Measurements from ENCODE around the gene FILIP1L. TPM values are rescaled to one million over a fixed set of nuclear protein-coding genes. Genes with fewer than 3 reads are reported as not detected.

The FILIP1L gene
- total RNA-seq, 2 experiments from 2014 or later = not detected

DNA sequence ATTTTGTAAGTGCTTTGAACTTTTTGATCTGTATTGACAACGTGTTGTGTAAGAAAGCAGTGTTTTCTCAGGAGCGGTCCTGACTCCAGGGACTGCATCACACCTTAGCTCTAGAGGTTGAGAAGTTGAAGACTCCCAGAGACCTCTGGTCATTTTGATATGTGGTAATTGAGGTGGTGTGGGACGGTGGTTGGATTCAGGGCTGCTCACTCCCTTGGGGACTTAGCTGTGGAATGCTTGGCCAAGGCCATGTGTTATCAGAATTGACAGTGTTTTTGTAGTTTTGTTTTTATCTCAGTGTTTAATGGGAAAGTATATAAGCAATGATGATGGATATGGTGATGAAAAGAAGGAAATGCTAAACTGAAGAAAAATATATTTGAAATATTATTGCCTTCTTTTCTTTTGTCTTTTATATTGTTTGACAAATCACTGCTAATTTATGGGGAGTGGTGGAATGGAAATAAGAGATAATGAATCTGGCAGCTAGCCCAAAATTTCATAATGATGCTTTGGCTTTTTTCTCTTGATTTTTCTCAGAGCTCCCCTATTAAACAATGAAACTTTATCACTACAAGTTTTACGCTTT is 280.6 kb downstream of the FILIP1L start:
- H3K4me2 ChIP-seq (ENCODE audit: low read length) = no peak overlapping the region
- intact Hi-C loops (cut with micrococcal nuclease; ENCODE audit: unreplicated experiment) = loop anchor here (2.0 to 5.0 kb wide), 3 partner anchors 234 to 759 kb away; no protein-coding TSS in a partner anchor
- BruUV-seq (replicated peaks) = no TSS peak
- ChIA-PET POLR2A (interaction anchor here (0.5 to 0.9 kb wide), 4 partner anchors 10 to 568 kb away, joined by 3 to 4 read pairs (median 3); partner anchors contain the start of gene LNP1), CTCF (ENCODE audit: unreplicated experiment) (no interaction called here)
- no peak overlapping the region for H2AFZ ChIP-seq (ENCODE audit: low read length)
- TF ChIP-seq CTCF (conservative IDR thresholded peaks at IDR 0.05; ENCODE audit: low read length) = no peak
- TF ChIP-seq EZH2phosphoT487 (IDR thresholded peaks at IDR 0.05; ENCODE audit: borderline replicate concordance, low read depth, low read length) = no peak
- no peaks in the 10 kb centered on the region for H3K9me2 ChIP-seq (ENCODE audit: insufficient read depth, low read length)
- H4K20me1 ChIP-seq (ENCODE audit: insufficient read depth, low read length) = peaks cover 35% of the 10 kb centered on the region
- H3K4me1 ChIP-seq (ENCODE audit: insufficient read depth, low read length, poor library complexity, severe bottlenecking) = no peaks in the 10 kb centered on the region
- no peak overlapping the region for H3K27ac ChIP-seq (ENCODE audit: low read depth, low read length, poor library complexity, severe bottlenecking)
- no peaks in the 10 kb centered on the region for H3K9me3 ChIP-seq (ENCODE audit: low read length)
- no peaks in the 10 kb centered on the region for H3K36me3 ChIP-seq (ENCODE audit: insufficient read depth, low read length)
- DNase-seq (ENCODE audit: low spot score) = no peak
- H3K4me3 ChIP-seq (ENCODE audit: low read depth, low read length, poor library complexity, severe bottlenecking) = no peak overlapping the region
- no peaks in the 10 kb centered on the region; the same call in 1 of the 2 replicates for H3K79me2 ChIP-seq (ENCODE audit: insufficient read depth, low read depth, low read length)

- Histone ChIP-seq H3K36me3 (ENCODE audit: insufficient read depth, low read length) (no peaks in the 10 kb centered on the region), H3K4me2 (ENCODE audit: low read length) (no peak overlapping the region), H3K9me2 (ENCODE audit: insufficient read depth, low read length) (no peaks in the 10 kb centered on the region), H3K4me3 (ENCODE audit: low read depth, low read length, poor library complexity, severe bottlenecking) (no peak overlapping the region), H3K27ac (ENCODE audit: low read depth, low read length, poor library complexity, severe bottlenecking) (no peak overlapping the region), H4K20me1 (ENCODE audit: insufficient read depth, low read length) (peaks cover 17% of the 10 kb centered on the region), H3K4me1 (ENCODE audit: insufficient read depth, low read length, poor library complexity, severe bottlenecking) (no peaks in the 10 kb centered on the region), H2AFZ (ENCODE audit: low read length) (no peak overlapping the region), H3K9me3 (ENCODE audit: low read length) (no peaks in the 10 kb centered on the region), H3K79me2 (ENCODE audit: insufficient read depth, low read depth, low read length) (peaks cover 5% of the 10 kb centered on the region; the same call in 1 of the 2 replicates)
- POLR2A ChIA-PET = interaction anchor here (1.2 to 1.3 kb wide), 2 partner anchors 8 to 9 kb away, joined by 3 read pairs; no protein-coding TSS in a partner anchor
- BruUV-seq (replicated peaks) = no TSS peak
- DNase-seq (ENCODE audit: low spot score) = no peak
- CTCF ChIA-PET (ENCODE audit: unreplicated experiment) = no interaction called here
- no peak for TF ChIP-seq CTCF (conservative IDR thresholded peaks at IDR 0.05; ENCODE audit: low read length)
- no peak for TF ChIP-seq EZH2phosphoT487 (IDR thresholded peaks at IDR 0.05; ENCODE audit: borderline replicate concordance, low read depth, low read length)
- intact Hi-C loops (cut with micrococcal nuclease; ENCODE audit: unreplicated experiment) = loop anchor here (5.0 kb wide), 2 partner anchors 237 to 762 kb away; no protein-coding TSS in a partner anchor
These were observed 284.5 kb downstream of the FILIP1L start for GRCh38 chr3:99829844-99830243.

DNA sequence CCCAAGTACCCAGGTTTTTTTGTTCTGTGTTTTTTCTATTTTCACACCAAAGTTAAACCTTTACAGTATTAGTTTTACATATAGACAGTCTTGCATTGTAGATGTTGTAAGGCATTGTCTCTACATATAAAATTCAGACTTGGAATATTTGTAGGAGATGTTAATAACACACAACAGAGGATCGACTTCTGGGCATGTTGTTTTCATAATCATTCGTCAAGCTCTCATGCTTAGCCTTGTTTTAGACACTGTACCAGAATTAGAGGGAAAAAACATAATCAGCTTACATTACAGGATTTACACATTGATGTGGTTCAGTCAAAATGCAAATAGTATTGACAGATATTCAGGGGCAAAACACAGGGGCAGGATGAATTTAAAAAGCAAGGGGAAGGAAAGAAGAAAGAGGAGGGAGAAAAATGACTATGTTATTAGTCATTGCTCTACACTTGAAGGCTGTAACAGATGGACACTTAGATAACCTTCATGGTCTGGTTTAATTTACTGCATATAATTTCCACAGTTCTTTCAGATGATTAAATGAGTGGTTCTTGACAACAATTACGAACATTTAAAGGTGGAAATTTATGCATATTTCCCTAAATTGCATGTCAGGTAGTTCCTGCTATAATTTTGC is 289.2 kb downstream of the FILIP1L start:
- no TSS peak for BruUV-seq (replicated peaks)
- DNase-seq (ENCODE audit: low spot score) = no peak
- POLR2A ChIA-PET = no interaction called here
- Histone ChIP-seq H3K36me3 (ENCODE audit: insufficient read depth, low read length) (peaks cover 6% of the 10 kb centered on the region), H4K20me1 (ENCODE audit: insufficient read depth, low read length) (no peaks in the 10 kb centered on the region; the same call in 1 of the 2 replicates), H2AFZ (ENCODE audit: low read length) (no peak overlapping the region), H3K4me2 (ENCODE audit: low read length) (no peak overlapping the region), H3K9me2 (ENCODE audit: insufficient read depth, low read length) (no peaks in the 10 kb centered on the region), H3K27ac (ENCODE audit: low read depth, low read length, poor library complexity, severe bottlenecking) (no peak overlapping the region), H3K4me1 (ENCODE audit: insufficient read depth, low read length, poor library complexity, severe bottlenecking) (no peaks in the 10 kb centered on the region), H3K9me3 (ENCODE audit: low read length) (no peaks in the 10 kb centered on the region), H3K4me3 (ENCODE audit: low read depth, low read length, poor library complexity, severe bottlenecking) (no peak overlapping the region), H3K79me2 (ENCODE audit: insufficient read depth, low read depth, low read length) (peaks cover 31% of the 10 kb centered on the region; the same call in 1 of the 2 replicates)
- intact Hi-C loops (cut with micrococcal nuclease; ENCODE audit: unreplicated experiment) = no loop called here
- no peak for TF ChIP-seq EZH2phosphoT487 (IDR thresholded peaks at IDR 0.05; ENCODE audit: borderline replicate concordance, low read depth, low read length)
- TF ChIP-seq CTCF (conservative IDR thresholded peaks at IDR 0.05; ENCODE audit: low read length) = no peak
- CTCF ChIA-PET (ENCODE audit: unreplicated experiment) = no interaction called here
